HCT116 (cell line): Measurements from ENCODE around the gene PRMT2. TPM values are rescaled to one million over a fixed set of nuclear protein-coding genes. Genes with fewer than 3 reads are reported as not detected.

Source experiments
- ATAC-seq: fragments of 200-7000 bp; cut with Tn5 transposase; 2 replicates; pipeline ENCODE4 v1.9.1; 2020; ENCODE audit warnings: mild to moderate bottlenecking, moderate library complexity
- BruUV-seq: library from RNA; stranded (reverse); fragments of 400-500 nt; replicated peaks from 2 replicates; lab custom pipeline; 2021; lab: Mats Ljungman, UMichigan
- CTCF ChIA-PET: fragments of 300-600 bp; sonication (Branson Sonifier 250); formaldehyde crosslinking; loops from one replicate; lab custom pipeline; 2021; ENCODE audit warnings: antibody characterized with exemption; lab: Charles Lee
- POLR2A ChIA-PET: fragments of 300-600, 350-600 bp; sonication (Branson Sonifier 250); formaldehyde crosslinking; loops from one replicate; lab custom pipeline; 2021; ENCODE audit warnings: antibody characterized with exemption; lab: Charles Lee
- RAD21 ChIA-PET, 2 experiments: fragments of 300-600 bp; sonication (Branson Sonifier 250); formaldehyde crosslinking; loops; one replicate each; lab custom pipeline; 2023; ENCODE audit warnings: low total read pairs in 2 of 2; ENCODE audit not compliant: uncharacterized antibody in 2 of 2, unreplicated experiment in 2 of 2, low non-redundant PET in 1 of 2; lab: Charles Lee
- DNase-seq: peaks from one replicate; pipeline ENCODE4 v3.0.0-alpha.2; 2010; ENCODE audit warnings: low read depth, low spot score
- H2AFZ ChIP-seq: fragments of 200-600 bp; shearing (Covaris generic), sonication (generic); 2 replicates; pipeline ENCODE4 v1.6.1; 2017; ENCODE audit warnings: low read depth, mixed run types, mixed read lengths, antibody characterized with exemption, low read length; ENCODE audit not compliant: poor library complexity, severe bottlenecking
- H3K27ac ChIP-seq: 2 replicates; pipeline ENCODE4 v1.5.1; 2012; ENCODE audit warnings: low read depth, low read length
- H3K27me3 ChIP-seq: fragments of 200-600 bp; sonication (generic); 2 replicates; pipeline ENCODE4 v1.6.1; 2016; ENCODE audit warnings: mixed run types, low read length, mixed read lengths; ENCODE audit not compliant: insufficient read depth
- H3K36me3 ChIP-seq, 2 experiments: fragments of 200-500 bp in 1 of 2; fragments of 200-600 bp in 1 of 2; sonication (Bioruptor generic) in 1 of 2; sonication (generic) in 1 of 2; 2 replicates each; pipeline versions ENCODE4 v1.5.1 to v1.6.1; 2014 to 2016; ENCODE audit warnings: low read length in 2 of 2, inconsistent platforms in 1 of 2, mixed read lengths in 1 of 2, mixed run types in 1 of 2; ENCODE audit not compliant: insufficient read depth in 2 of 2, control insufficient read depth in 1 of 2
- H3K4me1 ChIP-seq, 2 experiments: fragments of 200-600 bp in 1 of 2; sonication (generic) in 1 of 2; 2 replicates each; pipeline versions ENCODE4 v1.5.1 to v1.6.1; 2012 to 2017; ENCODE audit warnings: low read length in 2 of 2, inconsistent platforms in 1 of 2, mild to moderate bottlenecking in 1 of 2, mixed read lengths in 1 of 2, mixed run types in 1 of 2, moderate library complexity in 1 of 2; ENCODE audit not compliant: insufficient read depth in 2 of 2, control insufficient read depth in 1 of 2
- H3K4me2 ChIP-seq: fragments of 200-600 bp; sonication (generic); 2 replicates; pipeline ENCODE4 v1.6.1; 2017; ENCODE audit warnings: mixed run types, low read length, mixed read lengths
- H3K4me3 ChIP-seq, 2 experiments: fragments of 200-600 bp in 1 of 2; sonication (generic) in 1 of 2; replicated peaks in 1 of 2; 2 replicates each; pipeline ENCODE4 v1.5.1; 2011 to 2016; ENCODE audit warnings: low read length in 2 of 2, control low read depth in 1 of 2, low read depth in 1 of 2, mild to moderate bottlenecking in 1 of 2, mixed read lengths in 1 of 2, mixed run types in 1 of 2
- H3K79me2 ChIP-seq: fragments of 200-600 bp; sonication (generic); 2 replicates; pipeline ENCODE4 v1.6.1; 2017; ENCODE audit warnings: mild to moderate bottlenecking, mixed run types, low read length, moderate library complexity, mixed read lengths; ENCODE audit not compliant: insufficient read depth
- H3K9ac ChIP-seq: fragments of 200-600 bp; sonication (generic); 2 replicates; pipeline ENCODE4 v1.6.1; 2016; ENCODE audit warnings: low read length, mixed read lengths
- H3K9me2 ChIP-seq: fragments of 200-600 bp; sonication (generic), shearing (Covaris generic); 2 replicates; pipeline ENCODE4 v1.6.1; 2017; ENCODE audit warnings: mixed run types, mild to moderate bottlenecking, moderate library complexity; ENCODE audit not compliant: insufficient read depth
- H3K9me3 ChIP-seq, 2 experiments: fragments of 200-500 bp in 1 of 2; fragments of 200-600 bp in 1 of 2; sonication (Bioruptor generic) in 1 of 2; sonication (generic) in 1 of 2; 2 replicates each; pipeline ENCODE4 v1.6.1; 2014 to 2017; ENCODE audit warnings: low read length in 2 of 2, mixed read lengths in 2 of 2, inconsistent platforms in 1 of 2, low read depth in 1 of 2, mild to moderate bottlenecking in 1 of 2, mixed run types in 1 of 2, moderate library complexity in 1 of 2; ENCODE audit not compliant: control insufficient read depth in 1 of 2, insufficient read depth in 1 of 2
- H4K20me1 ChIP-seq: fragments of 200-600 bp; sonication (generic), shearing (Covaris generic); 2 replicates; pipeline ENCODE4 v1.6.1; 2017; ENCODE audit warnings: mixed run types, mild to moderate bottlenecking, moderate library complexity; ENCODE audit not compliant: insufficient read depth
- CBX3 ChIP-seq: IDR thresholded peaks from 2 replicates; pipeline ENCODE4 v1.6.1; 2012; ENCODE audit warnings: low read depth
- ELF1 ChIP-seq: IDR thresholded peaks from 2 replicates; pipeline ENCODE4 v1.6.1; 2012; ENCODE audit warnings: low read depth, borderline replicate concordance
- EZH2 ChIP-seq: fragments of 200-600 bp; sonication (generic); IDR thresholded peaks from 2 replicates; pipeline ENCODE4 v1.6.1; 2017; ENCODE audit warnings: antibody characterized with exemption, mixed run types
- FOSL1 ChIP-seq: IDR thresholded peaks from 2 replicates; pipeline ENCODE4 v1.6.1; 2012; ENCODE audit warnings: low read depth
- JUND ChIP-seq: IDR thresholded peaks from 2 replicates; pipeline ENCODE4 v1.6.1; 2012
- RAD21 ChIP-seq: IDR thresholded peaks from 2 replicates; pipeline ENCODE4 v1.6.1; 2012; ENCODE audit warnings: low read depth, mild to moderate bottlenecking
- SRF ChIP-seq: IDR thresholded peaks from 2 replicates; pipeline ENCODE4 v1.6.1; 2012; ENCODE audit warnings: low read depth
- TCF7L2 ChIP-seq: IDR thresholded peaks from 2 replicates; pipeline ENCODE4 v1.7.0; 2011; ENCODE audit warnings: borderline replicate concordance, inconsistent platforms; ENCODE audit not compliant: insufficient read depth, insufficient read length; ENCODE audit errors: extremely low read depth
- YY1 ChIP-seq: IDR thresholded peaks from 2 replicates; pipeline ENCODE4 v1.6.1; 2011; ENCODE audit warnings: low read length, low read depth, moderate library complexity, mild to moderate bottlenecking; ENCODE audit not compliant: insufficient replicate concordance; ENCODE audit errors: extremely low read depth
- ZFX ChIP-seq: fragments of 450-650 bp; IDR thresholded peaks from 2 replicates; pipeline ENCODE4 v1.6.1; 2017
- ZNF274 ChIP-seq: fragments of 200-500 bp; sonication (Bioruptor generic); IDR thresholded peaks from 2 replicates; pipeline ENCODE4 v1.6.1; 2014; ENCODE audit warnings: mild to moderate bottlenecking, low read depth, low read length, inconsistent platforms
- intact Hi-C: fragments of 100-400 bp; cut with micrococcal nuclease; formaldehyde crosslinking; loops from 2 replicates; pipeline ENCODE4 v1.10.0; 2022
- total RNA-seq: library from RNA; stranded (reverse); gene quantifications from one replicate; pipeline ENCODE4 v1.2.1, GENCODE V29; 2021; ENCODE audit not compliant: unreplicated experiment
- TF ChIP-seq, protein P1 (sequence below): IDR thresholded peaks from 2 replicates; pipeline ENCODE4 v1.6.1; 2011; ENCODE audit warnings: mild to moderate bottlenecking, low read length, moderate library complexity; ENCODE audit not compliant: insufficient replicate concordance; ENCODE audit errors: extremely low read depth
- TF ChIP-seq, protein P2 (sequence below): IDR thresholded peaks from 2 replicates; pipeline ENCODE4 v1.6.1; 2012
- TF ChIP-seq, protein P3 (sequence below), 3 experiments: fragments of 200-600 bp in 1 of 3; sonication (generic) in 1 of 3; IDR thresholded peaks in 2 of 3; conservative IDR thresholded peaks in 1 of 3; 2 replicates each; pipeline ENCODE4 v1.5.1; 2012 to 2017; ENCODE audit warnings: low read depth in 2 of 3, low read length in 2 of 3, antibody characterized with exemption in 1 of 3, borderline replicate concordance in 1 of 3, control low read depth in 1 of 3, mild to moderate bottlenecking in 1 of 3, mixed read lengths in 1 of 3, mixed run types in 1 of 3, moderate library complexity in 1 of 3; ENCODE audit not compliant: insufficient read depth in 1 of 3

The PRMT2 gene
- total RNA-seq, 1 experiment from 2014 or later: 59.1 TPM

DNA sequence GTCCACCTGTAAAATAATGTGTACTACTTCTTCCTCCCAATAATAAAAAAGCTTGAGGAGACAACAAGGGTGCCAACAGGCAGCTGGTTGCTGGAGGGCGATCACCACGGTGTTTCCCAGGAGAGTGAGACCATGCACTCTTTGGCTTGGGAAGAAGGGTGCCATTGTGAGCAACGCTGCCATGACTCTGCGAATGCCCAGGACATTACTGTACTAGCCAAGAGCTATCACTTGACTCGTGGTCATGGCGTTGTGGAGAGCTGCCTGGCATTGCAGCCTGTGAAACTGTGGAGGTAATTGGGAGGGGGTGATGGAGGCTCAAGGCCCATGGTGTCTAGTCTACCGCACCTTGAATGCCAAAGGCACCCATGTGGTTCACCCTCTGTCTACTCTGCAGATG, 14.6 kb upstream of the PRMT2 start:
- Histone ChIP-seq H3K36me3 (no peaks in the 10 kb centered on the region), H2AFZ (no peak overlapping the region), H3K9ac (no peak overlapping the region), H3K27ac (no peak overlapping the region), H3K27me3 (no peaks in the 10 kb centered on the region), H3K9me2 (no peaks in the 10 kb centered on the region), H3K4me3 (no peak overlapping the region), H4K20me1 (no peaks in the 10 kb centered on the region), H3K79me2 (no peaks in the 10 kb centered on the region), H3K4me2 (no peak overlapping the region)
- POLR2A ChIA-PET: no interaction called here
- DNase-seq (no peak), ATAC-seq (no peak)
- RAD21 ChIA-PET: no interaction called here
- BruUV-seq: no TSS peak
- CTCF ChIA-PET: interaction anchor here (1.3 kb wide), 1 partner anchor 19 kb away, joined by 3 read pairs; no protein-coding TSS in a partner anchor
- intact Hi-C loops: no loop called here
- TF ChIP-seq, protein P1, sequence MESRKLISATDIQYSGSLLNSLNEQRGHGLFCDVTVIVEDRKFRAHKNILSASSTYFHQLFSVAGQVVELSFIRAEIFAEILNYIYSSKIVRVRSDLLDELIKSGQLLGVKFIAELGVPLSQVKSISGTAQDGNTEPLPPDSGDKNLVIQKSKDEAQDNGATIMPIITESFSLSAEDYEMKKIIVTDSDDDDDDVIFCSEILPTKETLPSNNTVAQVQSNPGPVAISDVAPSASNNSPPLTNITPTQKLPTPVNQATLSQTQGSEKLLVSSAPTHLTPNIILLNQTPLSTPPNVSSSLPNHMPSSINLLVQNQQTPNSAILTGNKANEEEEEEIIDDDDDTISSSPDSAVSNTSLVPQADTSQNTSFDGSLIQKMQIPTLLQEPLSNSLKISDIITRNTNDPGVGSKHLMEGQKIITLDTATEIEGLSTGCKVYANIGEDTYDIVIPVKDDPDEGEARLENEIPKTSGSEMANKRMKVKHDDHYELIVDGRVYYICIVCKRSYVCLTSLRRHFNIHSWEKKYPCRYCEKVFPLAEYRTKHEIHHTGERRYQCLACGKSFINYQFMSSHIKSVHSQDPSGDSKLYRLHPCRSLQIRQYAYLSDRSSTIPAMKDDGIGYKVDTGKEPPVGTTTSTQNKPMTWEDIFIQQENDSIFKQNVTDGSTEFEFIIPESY: no peak
- no peak for TF ChIP-seq ZNF274
- TF ChIP-seq, protein P2, sequence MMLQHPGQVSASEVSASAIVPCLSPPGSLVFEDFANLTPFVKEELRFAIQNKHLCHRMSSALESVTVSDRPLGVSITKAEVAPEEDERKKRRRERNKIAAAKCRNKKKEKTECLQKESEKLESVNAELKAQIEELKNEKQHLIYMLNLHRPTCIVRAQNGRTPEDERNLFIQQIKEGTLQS: no peak
- no peak for TF ChIP-seq RAD21
- TF ChIP-seq SRF: no peak
- no peak for TF ChIP-seq FOSL1
- TF ChIP-seq EZH2: no peak
- TF ChIP-seq CBX3: no peak
- no peak for TF ChIP-seq ELF1
- TF ChIP-seq, protein P3, sequence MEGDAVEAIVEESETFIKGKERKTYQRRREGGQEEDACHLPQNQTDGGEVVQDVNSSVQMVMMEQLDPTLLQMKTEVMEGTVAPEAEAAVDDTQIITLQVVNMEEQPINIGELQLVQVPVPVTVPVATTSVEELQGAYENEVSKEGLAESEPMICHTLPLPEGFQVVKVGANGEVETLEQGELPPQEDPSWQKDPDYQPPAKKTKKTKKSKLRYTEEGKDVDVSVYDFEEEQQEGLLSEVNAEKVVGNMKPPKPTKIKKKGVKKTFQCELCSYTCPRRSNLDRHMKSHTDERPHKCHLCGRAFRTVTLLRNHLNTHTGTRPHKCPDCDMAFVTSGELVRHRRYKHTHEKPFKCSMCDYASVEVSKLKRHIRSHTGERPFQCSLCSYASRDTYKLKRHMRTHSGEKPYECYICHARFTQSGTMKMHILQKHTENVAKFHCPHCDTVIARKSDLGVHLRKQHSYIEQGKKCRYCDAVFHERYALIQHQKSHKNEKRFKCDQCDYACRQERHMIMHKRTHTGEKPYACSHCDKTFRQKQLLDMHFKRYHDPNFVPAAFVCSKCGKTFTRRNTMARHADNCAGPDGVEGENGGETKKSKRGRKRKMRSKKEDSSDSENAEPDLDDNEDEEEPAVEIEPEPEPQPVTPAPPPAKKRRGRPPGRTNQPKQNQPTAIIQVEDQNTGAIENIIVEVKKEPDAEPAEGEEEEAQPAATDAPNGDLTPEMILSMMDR (IDR thresholded peaks at IDR 0.05 in 2 of 3, conservative IDR thresholded peaks at IDR 0.05 in 1 of 3; ENCODE audit: borderline replicate concordance in 1 of 3, insufficient read depth in 1 of 3, low read depth in 2 of 3, low read length in 2 of 3): no peak
- TF ChIP-seq JUND: no peak
- TF ChIP-seq YY1: no peak
- TF ChIP-seq TCF7L2: no peak
- TF ChIP-seq ZFX: no peak
- TF ChIP-seq, all 23 proteins: peak for 0
- no peaks in the 10 kb centered on the region for H3K4me1 ChIP-seq
- H3K9me3 ChIP-seq: peaks cover 0 to 6% of the 10 kb centered on the region in 2 experiments; a peak in 2 of 4 replicates
